Measurements from ENCODE around the gene GNAI3.
"Not testable (repeated sequence)": the region's sequence is repeated elsewhere in the genome, so short reads cannot be mapped to it uniquely, and the experiment has no call there.

GNAI3 gene

GRCh38 chr1:109637446-109637845 lies 89.0 kb downstream of the GNAI3 start:
- peak; percentile 38 for DNase-seq (ENCODE audit: low spot score)

DNA sequence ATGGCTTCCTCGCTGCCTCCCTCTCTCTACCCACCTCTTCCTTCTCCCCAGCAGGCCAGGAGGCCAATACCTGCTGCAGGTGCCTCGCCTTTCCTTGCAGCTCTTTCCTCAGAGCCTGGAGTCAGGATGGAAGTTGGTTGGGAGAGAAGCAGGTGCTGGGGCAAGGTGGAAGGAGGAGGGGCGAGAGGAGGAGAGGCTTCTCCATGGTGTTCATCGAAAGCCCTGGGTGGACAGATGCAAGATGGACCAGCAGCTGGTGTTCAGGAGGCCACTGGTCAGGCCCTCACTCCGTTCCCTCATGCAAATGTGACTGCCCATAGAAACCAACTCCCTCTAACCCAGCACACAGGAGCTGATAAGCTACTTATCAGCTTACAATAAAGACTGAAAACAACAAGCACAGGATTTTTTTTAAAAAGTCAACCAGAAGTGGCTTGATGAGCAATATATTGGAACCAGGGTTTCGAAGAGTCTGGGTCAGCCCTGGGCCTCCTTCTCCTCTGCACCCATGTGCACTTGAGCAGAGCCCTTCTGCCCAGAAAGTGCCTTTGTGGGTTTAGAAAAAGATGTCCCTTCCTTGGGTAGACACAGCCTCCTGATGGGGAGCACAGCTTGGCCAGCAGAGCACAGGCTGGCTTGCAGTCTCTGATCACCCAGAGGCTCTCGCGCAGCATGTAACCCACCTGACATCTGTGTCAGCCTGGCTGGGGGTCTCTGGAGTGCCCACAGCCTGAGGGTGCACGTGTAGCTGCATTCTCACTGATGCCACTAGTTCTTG lies 90.8 kb downstream of the GNAI3 start:
- no peak for DNase-seq (ENCODE audit: low spot score)

DNA sequence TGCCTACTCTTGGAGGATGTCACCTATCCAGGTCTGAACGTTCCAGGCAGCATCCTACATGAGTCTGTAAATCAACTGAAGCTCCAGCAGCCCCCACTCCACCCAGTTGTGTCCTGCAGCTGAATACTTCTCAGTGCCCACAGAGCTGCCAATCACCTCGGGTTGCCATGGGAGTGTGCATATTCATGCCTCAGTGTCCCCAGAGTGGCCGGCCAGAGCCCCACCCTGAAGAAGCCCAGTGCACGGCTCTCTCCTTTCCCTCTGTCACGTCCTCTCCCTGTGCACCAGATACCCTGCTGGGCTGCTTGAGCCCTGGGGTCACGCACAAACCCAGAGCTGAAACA lies 91.4 kb downstream of the GNAI3 start:
- no peak for DNase-seq (ENCODE audit: low spot score)

DNA sequence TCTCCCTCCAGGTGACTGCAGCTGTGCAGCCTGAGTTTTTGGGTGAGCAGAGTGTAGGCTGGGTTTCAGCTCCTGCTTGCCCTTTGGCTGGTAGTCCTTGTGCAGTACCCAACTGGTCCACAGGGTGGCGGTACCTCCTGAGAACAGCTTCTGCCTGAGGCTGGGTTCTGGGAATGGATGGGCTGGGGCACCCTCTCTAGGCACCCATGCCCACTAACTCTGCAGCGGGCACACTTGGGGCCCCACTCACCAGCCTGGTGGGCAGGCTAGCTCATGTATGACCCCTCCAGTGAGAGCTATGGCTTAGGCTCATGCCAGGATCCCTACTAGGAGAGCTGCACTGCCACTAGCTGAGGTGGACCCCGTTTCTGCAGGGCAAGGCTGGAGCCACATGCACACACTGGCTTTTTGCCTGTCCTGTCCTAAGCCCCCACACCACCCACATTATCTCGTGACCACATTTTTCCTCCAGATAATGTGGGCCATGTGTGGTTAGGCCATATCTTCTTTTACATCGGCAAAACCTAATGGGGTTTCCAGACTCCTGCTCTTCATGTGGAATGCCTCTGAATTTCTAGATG lies 92.0 kb downstream of the GNAI3 start:
- DNase-seq (ENCODE audit: low spot score), result no peak

- no peak for DNase-seq (ENCODE audit: low spot score)
These were observed 92.8 kb downstream of the GNAI3 start for GRCh38 chr1:109641078-109641740.

DNA sequence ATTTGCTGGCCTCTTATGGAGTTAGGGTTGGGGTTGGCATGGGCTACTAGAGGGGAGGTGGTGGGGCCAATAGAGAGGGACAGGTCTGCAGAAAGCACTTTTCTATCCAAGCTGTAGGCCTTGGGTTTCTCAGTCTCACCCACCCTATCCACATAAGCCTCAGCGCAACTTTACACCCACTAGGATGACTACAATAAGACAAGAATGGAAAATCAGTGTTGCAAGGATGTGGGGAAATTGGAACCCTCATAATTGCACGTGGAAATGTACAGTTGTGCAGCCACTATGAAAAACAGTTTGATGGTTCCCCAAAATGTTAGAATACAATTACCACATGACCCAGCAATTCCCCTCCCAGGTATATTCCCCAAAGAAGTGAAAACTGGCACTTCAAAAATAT lies 93.4 kb downstream of the GNAI3 start:
- no peak for DNase-seq (ENCODE audit: low spot score)

DNA sequence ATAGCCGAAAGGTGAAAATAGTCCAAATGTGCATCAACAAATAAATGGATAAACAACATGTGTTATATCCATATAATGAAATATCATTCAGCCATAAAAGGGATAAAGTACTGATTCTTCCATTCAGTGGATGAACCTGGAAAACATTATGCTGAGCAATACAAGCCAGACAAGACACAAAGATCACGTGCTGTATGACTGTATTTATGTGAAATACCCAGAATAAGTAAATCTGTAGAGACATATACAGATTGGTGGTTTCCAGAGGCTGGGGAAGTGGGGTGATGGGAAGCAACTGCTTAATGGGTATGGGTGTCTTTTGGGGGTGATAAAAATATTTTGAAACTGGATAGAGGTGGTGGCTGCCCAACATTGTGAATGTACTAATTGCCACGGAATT lies 94.2 kb downstream of the GNAI3 start:
- DNase-seq (ENCODE audit: low spot score), result no peak

- DNase-seq (ENCODE audit: low spot score), result no peak
These were observed 95.2 kb downstream of the GNAI3 start for GRCh38 chr1:109643385-109644230.

DNA sequence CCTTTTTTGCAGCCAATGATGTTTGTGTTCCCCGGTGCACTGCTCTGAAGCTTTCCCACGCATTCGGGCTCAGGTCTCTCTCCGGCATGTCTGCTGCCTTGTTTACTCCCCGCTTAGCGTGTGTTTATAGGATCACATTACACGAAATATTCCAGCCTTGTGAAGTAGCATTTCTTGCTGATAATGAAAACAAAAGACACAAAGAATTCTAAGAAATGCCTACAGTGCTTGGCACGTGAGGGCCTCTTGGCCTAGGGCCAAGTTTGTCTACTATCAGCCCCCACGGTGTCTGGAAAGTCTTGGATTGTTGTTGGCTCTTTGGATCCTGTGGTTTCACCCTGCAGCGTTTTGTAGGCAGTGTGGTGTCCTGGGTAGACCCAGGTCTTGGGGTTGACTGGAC lies 96.3 kb downstream of the GNAI3 start:
- DNase-seq (ENCODE audit: low spot score), result no peak

- no peak for DNase-seq (ENCODE audit: low spot score)
These were observed 101.1 kb downstream of the GNAI3 start for GRCh38 chr1:109649491-109649914.

DNA sequence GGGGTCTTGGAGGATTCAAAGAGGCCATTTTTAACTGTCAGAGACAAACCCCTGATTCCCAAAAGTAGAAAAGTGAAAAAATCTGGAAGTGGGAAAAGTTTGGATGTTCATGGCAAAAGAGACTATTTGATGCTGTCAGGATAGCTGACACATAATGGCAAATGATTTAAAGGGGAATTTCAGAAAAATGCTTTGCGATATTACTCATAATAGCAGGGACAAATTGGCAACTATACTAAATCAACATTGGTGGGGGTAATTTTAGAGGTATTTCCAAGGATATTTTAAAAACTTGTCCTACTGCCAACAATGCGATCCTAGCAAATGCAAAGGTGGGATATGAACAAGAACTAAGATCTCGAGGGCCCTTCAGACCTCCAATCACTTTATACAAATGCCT lies 102.2 kb downstream of the GNAI3 start:
- DNase-seq (ENCODE audit: low spot score), result no peak

- DNase-seq (ENCODE audit: low spot score), result no peak
These were observed 104.0 kb downstream of the GNAI3 start for GRCh38 chr1:109652402-109652801.

DNA sequence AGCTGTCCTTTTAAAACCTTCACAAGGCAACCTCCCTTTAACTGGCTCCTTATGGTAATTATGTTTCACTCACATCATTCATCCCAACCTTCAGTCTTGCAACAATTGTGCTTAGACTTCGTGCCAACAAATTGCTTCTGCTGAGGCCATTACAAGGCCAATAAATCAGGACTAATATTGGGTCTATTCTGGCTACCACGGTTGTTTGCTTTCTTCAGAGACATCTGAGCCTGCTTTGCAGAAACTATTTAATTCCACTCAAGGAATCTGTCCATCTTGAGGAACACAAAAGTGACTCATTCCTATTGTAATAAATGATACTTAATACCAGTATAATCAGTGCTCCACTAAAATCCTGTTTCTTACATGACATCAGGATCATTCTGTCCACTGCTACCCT lies 104.9 kb downstream of the GNAI3 start:
- no peak for DNase-seq (ENCODE audit: low spot score)

- no peak for DNase-seq (ENCODE audit: low spot score)
These were observed 106.1 kb downstream of the GNAI3 start for GRCh38 chr1:109654519-109654918.

GRCh38 chr1:109655615-109656519 lies 107.5 kb downstream of the GNAI3 start, which contains the start of gene GSTM4:
Gene GSTM4, plus strand, starts transcription at chr1:109656099. Its CDS starts 291 bp downstream, at chr1:109656390.
- peak; percentile 86 for DNase-seq (ENCODE audit: low spot score)

GRCh38 chr1:109657395-109657794 lies 109.0 kb downstream of the GNAI3 start:
- no peak for DNase-seq (ENCODE audit: low spot score)

GRCh38 chr1:109657970-109658369 lies 109.6 kb downstream of the GNAI3 start:
- no peak for DNase-seq (ENCODE audit: low spot score)

DNA sequence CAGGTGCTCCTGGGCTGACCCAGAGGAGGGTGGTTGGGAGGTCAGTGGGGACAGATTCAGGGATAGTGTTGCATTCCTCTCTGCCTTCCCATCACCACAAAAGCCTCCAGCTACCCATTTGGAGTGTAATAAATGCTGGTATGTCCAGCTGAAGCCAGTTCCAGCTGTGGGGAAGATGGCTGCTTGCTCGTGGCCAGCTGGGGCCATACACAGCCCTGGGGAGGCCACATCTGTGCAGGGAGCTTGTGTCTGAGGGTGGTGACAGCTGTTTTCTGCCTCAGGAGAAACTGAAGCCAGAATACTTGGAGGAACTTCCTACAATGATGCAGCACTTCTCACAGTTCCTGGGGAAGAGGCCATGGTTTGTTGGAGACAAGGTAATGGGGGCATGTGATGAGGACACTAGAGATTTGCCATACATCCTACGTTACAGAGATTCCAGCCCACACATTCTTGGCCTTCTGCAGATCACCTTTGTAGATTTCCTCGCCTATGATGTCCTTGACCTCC lies 110.2 kb downstream of the GNAI3 start:
- no peak for DNase-seq (ENCODE audit: low spot score)

DNA sequence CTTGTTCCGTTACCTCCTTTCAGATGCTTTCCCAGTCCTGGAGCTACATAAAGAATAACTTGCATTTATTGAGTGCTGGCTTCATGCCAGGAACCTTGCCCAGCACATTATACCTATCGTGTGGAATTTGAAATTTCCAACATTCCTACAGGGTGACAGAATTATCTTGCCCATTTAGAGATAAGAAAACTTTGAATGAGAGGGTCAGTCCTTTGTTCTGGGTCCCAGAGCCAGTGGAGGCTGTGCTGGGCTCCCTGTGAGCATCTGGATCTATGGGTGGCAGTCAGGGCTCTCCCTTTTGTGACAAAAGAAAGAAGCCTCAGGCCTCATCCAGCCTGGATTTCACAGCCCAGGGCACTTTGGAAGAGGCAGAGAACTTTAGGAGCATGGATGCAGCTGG lies 110.7 kb downstream of the GNAI3 start:
- DNase-seq (ENCODE audit: low spot score), result peak; percentile 17

DNA sequence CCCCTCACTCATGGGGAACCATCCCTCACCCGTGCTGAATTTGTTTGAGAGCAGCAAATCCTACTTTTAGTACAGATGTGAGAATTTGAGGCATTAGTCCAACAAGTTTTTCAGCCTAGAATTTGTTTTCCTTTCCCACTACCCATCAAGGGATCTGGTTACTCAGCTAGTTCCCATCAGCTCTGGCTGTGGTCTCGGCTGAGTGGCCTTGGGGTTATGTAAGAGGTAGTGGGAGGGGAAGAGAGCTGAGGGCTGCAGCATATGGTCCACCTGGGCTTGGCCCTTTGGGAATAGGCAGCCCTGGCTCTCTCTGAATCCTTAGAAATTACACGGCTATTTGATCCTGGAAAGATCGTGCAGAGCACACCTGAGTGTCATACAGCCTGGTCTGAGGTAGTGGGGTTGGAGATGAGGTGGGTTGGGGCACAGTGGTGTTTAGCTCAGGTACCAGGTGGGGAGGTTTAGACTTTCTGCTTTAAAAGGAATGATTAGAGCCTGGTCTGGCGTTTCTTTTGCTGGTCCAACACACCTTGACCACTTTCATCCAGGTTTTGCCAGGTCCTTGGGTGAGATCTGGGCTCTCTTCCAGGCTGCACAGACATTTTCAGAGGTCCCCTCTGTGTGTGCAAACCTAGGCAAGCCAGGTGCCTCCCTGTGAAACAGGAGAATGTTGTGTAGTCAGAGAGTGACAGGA lies 111.7 kb downstream of the GNAI3 start:
- DNase-seq (ENCODE audit: low spot score), result no peak

- not testable (repeated sequence) for DNase-seq (ENCODE audit: low spot score)
These were observed 112.2 kb downstream of the GNAI3 start for GRCh38 chr1:109660691-109661026.
